GM23338 (cell line): ENCODE data around the gene MRPS18C. TPM values are rescaled to one million over a fixed set of nuclear protein-coding genes. Genes with fewer than 3 reads are reported as not detected.

ENCODE experiments used
- polyA plus RNA-seq: library from polyadenylated mRNA; unstranded; fragments of >200 nt; fragmentation: Nextera tagmentation; extraction: Ambion mirVana; gene quantifications from 2 replicates; pipeline ENCODE4 v1.2.1, GENCODE V29; 2016
- total RNA-seq: library from RNA; depleted of rRNA; stranded (reverse); fragments of >200 nt; shearing (Covaris generic); gene quantifications from 2 replicates; pipeline ENCODE4 v1.2.3, GENCODE V29; 2014; rRNA removed

The MRPS18C gene
- total and polyA plus RNA-seq, 2 experiments from 2014 or later: 26.8 to 197 TPM

Other genes starting within 250 kb of the MRPS18C start
- gene COQ2, start 171.3 kb upstream of the MRPS18C start, total RNA-seq: 21.1 and 28.2 TPM in 2 replicates
- gene COQ2, start 171.3 kb upstream of the MRPS18C start, polyA plus RNA-seq: 25.3 and 26.6 TPM in 2 replicates
- gene HPSE, start 121.2 kb upstream of the MRPS18C start, total RNA-seq: 2.9 and 3.0 TPM in 2 replicates
- 1.8 and 2.2 TPM in 2 replicates for gene HPSE, start 121.2 kb upstream of the MRPS18C start, polyA plus RNA-seq
- gene HELQ, start 235 bp upstream of the MRPS18C start, total RNA-seq: 6.8 and 8.1 TPM in 2 replicates
- gene HELQ, start 235 bp upstream of the MRPS18C start, polyA plus RNA-seq: 4.3 and 6.8 TPM in 2 replicates
- 25.2 and 26.8 TPM in 2 replicates for gene ABRAXAS1, start 29.0 kb downstream of the MRPS18C start, total RNA-seq
- gene ABRAXAS1, start 29.0 kb downstream of the MRPS18C start, polyA plus RNA-seq: 5.7 and 8.0 TPM in 2 replicates
- 2.0 and 5.7 TPM in 2 replicates for gene GPAT3, start 80.0 kb downstream of the MRPS18C start, total RNA-seq
- gene GPAT3, start 80.0 kb downstream of the MRPS18C start, polyA plus RNA-seq: 0.77 and 1.2 TPM in 2 replicates